ENCODE measurements around the gene MFSD2B. TPM values are rescaled to one million over a fixed set of nuclear protein-coding genes. Genes with fewer than 3 reads are reported as not detected.
"Not testable (repeated sequence)": the region's sequence is repeated elsewhere in the genome, so short reads cannot be mapped to it uniquely, and the experiment has no call there.

The MFSD2B gene
- total and polyA plus RNA-seq, 10 of the 15 experiments (the other 5 are each of a cell fraction or from before 2014, with no cell fraction given): 0.07 to 0.51 (median 0.16) TPM; not detected in 4

- TF ChIP-seq CUX1 (IDR thresholded peaks at IDR 0.05; ENCODE audit: insufficient replicate concordance, low read depth, low read length): no peak
- TF ChIP-seq FOXK2 (IDR thresholded peaks at IDR 0.05): no peak
- no peak for TF ChIP-seq NRF1 (conservative IDR thresholded peaks at IDR 0.05; ENCODE audit: low read depth, low read length)
These were observed 2.8 kb downstream of the MFSD2B start (continued) for GRCh38 chr2:24012521-24013188.

GRCh38 chr2:24014902-24015301, 5.0 kb downstream of the MFSD2B start:
- ChIA-PET POLR2A (interaction anchor here (0.6 kb wide), 1 partner anchor 93 kb away, joined by 3 read pairs; no protein-coding TSS in a partner anchor), CTCF (interaction anchor here (0.6 kb wide), 1 partner anchor 18 kb away, joined by 3 read pairs; no protein-coding TSS in a partner anchor), RAD21 (ENCODE audit: unreplicated experiment) (interaction anchor here (1.3 kb wide), 1 partner anchor 69 kb away, joined by 3 read pairs; the partner anchor contains the start of gene TP53I3), SMC1A (ENCODE audit: uncharacterized antibody, unreplicated experiment) (interaction anchor here (1.1 kb wide), 1 partner anchor 48 kb away, joined by 3 read pairs; no protein-coding TSS in a partner anchor)
- H4K20me1 ChIP-seq (ENCODE audit: control insufficient read depth, insufficient read depth); intact Hi-C loops (cut with micrococcal nuclease; ENCODE audit: unreplicated experiment); H3K4me3 ChIP-seq; H3K4me2 ChIP-seq (ENCODE audit: control insufficient read depth, insufficient read depth); H2AFZ ChIP-seq (ENCODE audit: control insufficient read depth, low read depth, low read length); H3K9ac ChIP-seq (ENCODE audit: control insufficient read depth, insufficient read depth, low read length); H3K9me3 ChIP-seq (replicated peaks; ENCODE audit: control insufficient read depth, insufficient read depth, low read length); H3K4me1 ChIP-seq (ENCODE audit: control insufficient read depth, insufficient read depth, low read length); H3K36me3 ChIP-seq (ENCODE audit: control insufficient read depth in 2 of 2, insufficient read depth in 2 of 2, low read length in 1 of 2); in situ Hi-C loops (cut with MboI); ATAC-seq; H3K27ac ChIP-seq (ENCODE audit: control insufficient read depth, insufficient read depth); H3K79me2 ChIP-seq (ENCODE audit: control insufficient read depth, insufficient read depth, low read length); DNase-seq (ENCODE audit: low read depth, low spot score); BruUV-seq (replicated peaks); FAIRE-seq: not testable (repeated sequence)
- 47% methylated on average over 6 of the region's 6 CpGs for WGBS (ENCODE audit: insufficient coverage, insufficient replicate concordance, low lambda C conversion rate, missing lambda C conversion rate)
- peaks cover 2 to 14% of the 10 kb centered on the region in 2 experiments for H3K27me3 ChIP-seq (replicated peaks in 1 of 2; ENCODE audit: control insufficient read depth in 2 of 2, insufficient read depth in 2 of 2, low read length in 1 of 2)
